Right ventricle myocardium superior (tissue), 1 donor: Measurements from ENCODE around the gene ARMC8. TPM values are rescaled to one million over a fixed set of nuclear protein-coding genes. Genes with fewer than 3 reads are reported as not detected.
"Not testable (repeated sequence)": the region's sequence is repeated elsewhere in the genome, so short reads cannot be mapped to it uniquely, and the experiment has no call there.

Experiments
- ATAC-seq: fragments of 200-7000 bp; cut with Tn5 transposase; one replicate; pipeline ENCODE4 v1.9.1; 2020; ENCODE audit warnings: mild to moderate bottlenecking; ENCODE audit not compliant: poor library complexity
- DNase-seq: peaks from one replicate; pipeline ENCODE4 v3.0.0-alpha.2; 2020
- intact Hi-C: fragments of 100-400 bp; cut with DNase I; formaldehyde crosslinking; loops from one replicate; pipeline ENCODE4 v1.11.2; 2022
- long read RNA-seq: library from polyadenylated mRNA; unstranded; transcript quantifications from one replicate; pipeline ENCODE4 v2.0.0, GENCODE V29; 2021
- total RNA-seq: library from RNA; stranded (reverse); fragmentation: NEBNext Ultra II Directional; extraction: Animal tissue kit (Norgen Biotek cat#: 25700); gene quantifications from one replicate; pipeline ENCODE4 v1.2.1, GENCODE V29; 2021
- donor health status: DM: no; HTN: yes; CAD: no; lungs with severe emphysema.

ARMC8 gene
- 32.1 TPM for total RNA-seq
- long read RNA-seq, full-length matches to known transcripts = 38 of 60 reads
- long read RNA-seq, partial matches to known transcripts = 4 of 60 reads
- long read RNA-seq, other reads (novel, unspliced or antisense) = 18 of 60 reads

GRCh38 chr3:138187296-138188012, at the start of gene ARMC8:
Gene ARMC8, plus strand, starts transcription at chr3:138187301. Its CDS starts 254 bp downstream, at chr3:138187555.
- peak; percentile 79 for ATAC-seq
- intact Hi-C loops = no loop called here
- peak; percentile 80 for DNase-seq

- ATAC-seq (no peak), DNase-seq (no peak)
- intact Hi-C loops = no loop called here
Observed at GRCh38 chr3:138137861-138138260, 49.2 kb upstream of the ARMC8 start.

GRCh38 chr3:138139691-138140090, 47.4 kb upstream of the ARMC8 start:
- intact Hi-C loops = no loop called here
- no peak for DNase-seq
- no peak for ATAC-seq

- no peak for ATAC-seq
- intact Hi-C loops = no loop called here
- DNase-seq = no peak
Observed at GRCh38 chr3:138140940-138141339, 46.2 kb upstream of the ARMC8 start.

DNA sequence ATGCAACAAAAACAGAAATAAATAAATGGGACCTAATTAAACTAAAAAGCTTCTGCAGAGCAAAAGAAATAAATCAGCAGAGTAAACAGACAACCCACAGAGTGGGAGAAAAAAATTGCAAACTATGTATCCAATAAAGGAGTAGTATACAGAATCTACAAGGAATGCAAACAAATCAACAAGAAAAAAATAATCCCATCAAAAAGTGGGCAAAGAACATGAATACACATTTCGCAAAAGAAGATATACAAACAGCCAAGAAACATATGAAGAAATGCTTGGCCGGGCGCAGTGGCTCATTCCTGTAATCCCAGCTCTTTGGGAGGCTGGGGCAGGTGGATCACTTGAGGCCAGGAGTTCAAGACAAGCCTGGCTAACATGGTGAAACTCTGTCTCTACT, 44.9 kb upstream of the ARMC8 start:
- DNase-seq, intact Hi-C loops, ATAC-seq: not testable (repeated sequence)

GRCh38 chr3:138148503-138148902, 38.6 kb upstream of the ARMC8 start:
- DNase-seq (no peak), ATAC-seq (no peak)
- intact Hi-C loops = no loop called here

DNA sequence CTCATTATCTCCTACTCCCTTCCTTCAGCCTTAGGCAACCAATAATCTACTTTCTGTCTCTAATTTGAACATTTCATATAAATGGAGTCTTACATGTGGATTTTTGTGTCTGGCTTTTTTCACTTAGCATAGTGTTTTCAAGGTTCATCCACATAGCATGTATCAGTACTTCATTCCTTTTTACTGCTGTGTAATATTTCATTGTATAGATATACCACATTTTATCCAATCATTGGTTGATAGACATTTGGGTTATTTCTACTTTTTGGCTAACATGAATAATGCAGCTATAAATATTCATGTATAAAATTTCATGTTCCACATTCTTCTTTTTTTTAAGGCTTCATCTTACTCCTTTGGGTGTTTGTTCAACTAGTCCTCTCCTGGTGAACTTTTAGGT, 32.6 kb upstream of the ARMC8 start:
- intact Hi-C loops = no loop called here
- ATAC-seq = no peak

GRCh38 chr3:138157743-138158142, 29.4 kb upstream of the ARMC8 start:
- DNase-seq (no peak), ATAC-seq (no peak)
- intact Hi-C loops = no loop called here

More for the DNA sequence above, 32.6 kb upstream of the ARMC8 start:
- no peak for DNase-seq

GRCh38 chr3:138165061-138165460, 22.0 kb upstream of the ARMC8 start:
- DNase-seq (no peak), ATAC-seq (no peak)
- intact Hi-C loops = no loop called here

- DNase-seq (no peak), ATAC-seq (no peak)
- intact Hi-C loops = no loop called here
Observed at GRCh38 chr3:138172625-138173024, 14.5 kb upstream of the ARMC8 start.

GRCh38 chr3:138173769-138174420, 13.2 kb upstream of the ARMC8 start:
- no peak for DNase-seq
- intact Hi-C loops = no loop called here
- ATAC-seq = no peak

DNA sequence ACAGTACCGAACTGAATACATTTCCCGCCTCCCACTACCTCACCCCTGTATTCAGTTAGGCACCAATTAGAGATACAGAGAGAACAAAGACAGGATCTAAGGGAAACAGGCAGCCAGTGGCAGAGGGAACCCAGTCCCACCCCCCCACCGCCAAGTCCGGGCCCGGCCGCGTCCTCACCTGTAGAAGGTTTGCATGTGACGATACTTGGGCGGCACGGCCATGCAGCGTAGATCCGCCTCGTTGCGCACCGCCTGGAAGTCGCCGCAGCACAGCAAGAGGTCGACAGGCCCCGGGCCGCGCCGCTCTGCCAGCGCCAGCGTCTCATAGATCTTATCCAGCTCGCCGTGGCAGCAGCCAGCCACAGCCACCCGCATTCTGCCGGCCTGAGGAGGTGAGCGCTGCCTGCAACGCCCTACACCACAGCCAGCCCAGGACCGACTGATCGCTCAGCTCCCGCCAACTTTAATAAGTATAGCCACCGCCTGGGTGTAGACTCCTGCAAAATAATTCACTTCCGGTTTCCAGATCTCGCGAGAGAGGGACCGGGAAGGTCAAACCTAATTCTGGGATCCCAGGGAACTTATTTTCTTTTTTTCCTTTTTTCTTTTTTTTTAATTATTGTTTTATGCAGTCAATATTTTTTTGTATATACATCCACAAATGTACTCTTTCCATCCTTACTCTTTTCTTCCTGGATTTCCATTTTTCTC, 12.5 kb upstream of the ARMC8 start, which contains the start of gene DBR1:
TSS of gene DBR1 (minus strand) at position 501 of the 711 bp plus-strand sequence. CDS start at position 375, 126 bp downstream.
- DNase-seq (peak; percentile 83), ATAC-seq (peak; percentile 97)
- intact Hi-C loops = no loop called here

DNA sequence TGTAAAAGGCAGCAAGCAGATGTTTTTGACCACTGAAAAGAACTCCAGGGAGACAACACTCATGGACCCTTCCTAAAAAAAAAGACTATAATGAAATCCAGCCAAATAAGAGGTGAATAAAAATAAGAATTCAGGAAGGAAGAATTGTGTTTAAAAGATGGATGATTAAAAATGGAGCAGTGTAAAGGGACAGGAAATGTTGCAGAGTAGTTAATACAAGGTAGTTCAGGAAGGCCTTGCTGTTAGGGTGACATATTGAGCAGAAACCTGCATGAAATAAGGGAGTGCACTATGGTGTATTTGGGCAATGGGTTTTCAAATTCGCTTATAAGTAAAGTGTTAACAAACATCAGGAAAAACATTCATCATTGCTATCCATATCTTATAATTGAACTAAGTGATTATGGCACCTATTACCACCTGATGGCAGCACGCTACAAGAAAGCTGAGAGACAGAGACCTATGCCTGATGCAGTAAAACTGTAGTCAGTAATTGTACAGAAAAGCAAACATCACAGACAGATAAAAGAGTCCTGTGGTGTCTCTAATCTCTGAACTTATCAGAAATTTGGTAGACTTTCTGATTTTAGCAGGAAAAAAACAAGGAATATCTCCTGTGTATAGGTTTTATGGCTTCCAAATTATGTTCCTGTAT, 6.6 kb upstream of the ARMC8 start:
- ATAC-seq (peak; percentile 57), DNase-seq (no peak)
- intact Hi-C loops = no loop called here

DNA sequence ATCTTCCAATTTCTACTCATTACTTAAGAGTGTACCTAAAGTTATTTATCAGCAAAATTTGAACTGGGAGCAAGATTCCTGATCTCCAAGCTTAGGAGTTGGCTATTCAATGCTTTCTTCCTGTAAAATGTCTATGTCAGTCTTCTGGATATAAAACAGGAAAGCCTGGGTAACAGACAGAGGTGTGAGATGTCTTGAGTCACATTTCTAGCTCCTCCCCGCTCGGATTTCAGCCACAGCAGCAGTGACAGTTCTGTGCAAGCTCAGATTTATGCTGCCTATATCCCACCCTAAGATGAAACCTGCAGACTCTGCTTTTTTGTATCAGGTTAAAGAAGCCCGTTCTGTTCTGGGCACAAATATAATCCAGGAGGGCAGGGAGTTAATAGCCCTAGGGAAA, 2.1 kb upstream of the ARMC8 start:
- intact Hi-C loops = no loop called here
- DNase-seq = no peak
- no peak for ATAC-seq

DNA sequence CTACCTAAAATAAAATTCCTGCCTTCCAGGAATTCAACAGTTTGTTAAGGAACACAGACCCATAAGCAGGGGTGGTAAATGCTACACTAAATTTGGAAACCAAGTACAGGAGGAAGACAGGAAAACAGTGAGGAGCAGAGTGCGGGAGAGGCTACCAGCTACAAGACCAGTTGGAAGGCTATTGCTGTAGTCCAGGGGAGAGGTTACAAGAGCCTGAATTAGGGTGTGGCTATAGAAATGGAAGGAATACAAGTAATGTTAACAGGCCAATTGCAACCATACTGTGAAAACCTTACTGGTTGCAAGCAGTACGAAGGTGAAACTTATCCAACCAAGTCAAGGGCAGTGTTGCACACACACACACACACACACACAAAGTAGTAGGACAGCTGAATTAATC, 880 bp upstream of the ARMC8 start:
- intact Hi-C loops = no loop called here
- DNase-seq (no peak), ATAC-seq (no peak)

GRCh38 chr3:138186803-138187295, 252 bp upstream of the ARMC8 start:
- intact Hi-C loops = no loop called here
- DNase-seq = peak; percentile 96
- peak; percentile 99 for ATAC-seq

DNA sequence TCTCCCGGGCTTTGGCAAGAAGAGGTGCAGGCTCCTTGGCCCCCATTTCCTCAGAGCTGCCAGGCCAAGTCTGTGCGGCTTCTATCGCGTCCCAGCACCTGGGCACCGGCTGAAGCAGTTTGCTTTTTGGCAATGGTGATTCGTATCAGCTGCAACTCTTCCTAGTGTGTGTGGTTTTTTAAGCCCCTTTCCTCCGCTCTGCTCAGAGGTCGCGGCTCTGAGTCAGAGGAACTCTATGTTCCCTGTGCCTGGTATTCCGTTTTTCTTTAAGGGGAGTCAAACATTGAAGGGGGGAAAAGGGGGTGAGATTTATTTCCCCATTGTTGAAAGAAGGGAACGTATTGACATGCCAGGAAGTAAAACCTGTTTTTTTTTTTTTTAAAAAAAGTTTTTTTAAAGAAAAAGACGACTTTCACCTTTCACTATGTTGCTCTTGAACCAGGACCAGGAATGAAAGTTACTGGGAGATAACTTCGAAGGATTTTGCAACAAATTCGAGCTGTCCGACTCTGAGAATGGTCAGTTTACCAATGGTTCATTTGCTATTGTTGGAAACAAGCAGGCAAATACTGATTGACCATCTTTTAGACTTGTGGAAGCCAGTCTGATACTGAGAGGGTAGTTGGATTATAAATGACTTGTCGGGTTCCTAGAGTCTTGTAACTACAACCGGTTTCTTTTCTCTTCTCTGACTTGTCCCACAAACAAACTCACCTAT, 1.1 kb downstream of the ARMC8 start:
- ATAC-seq (peak; percentile 28), DNase-seq (no peak)
- intact Hi-C loops = no loop called here

DNA sequence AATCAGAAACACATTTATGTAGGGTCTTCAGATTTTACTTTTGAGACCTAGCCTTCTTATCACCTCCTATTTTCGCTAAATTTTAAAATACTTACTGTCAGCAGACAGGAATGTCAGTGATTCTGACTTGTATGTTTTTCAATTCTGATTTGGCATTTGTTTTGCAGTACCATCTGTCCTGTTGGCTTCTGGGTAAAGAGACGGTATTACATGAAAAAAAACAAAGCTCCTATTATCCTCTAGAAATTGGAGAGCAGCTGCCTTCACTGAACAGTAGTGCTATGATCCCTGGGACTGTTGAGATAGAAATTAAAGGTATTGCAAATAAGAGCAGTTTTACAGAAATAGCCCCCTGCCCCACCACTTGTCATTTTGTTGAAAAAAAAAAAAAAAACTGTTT, 8.4 kb downstream of the ARMC8 start:
- DNase-seq (no peak), ATAC-seq (no peak)
- intact Hi-C loops = no loop called here
